Amygdala (tissue), 56 donors: ENCODE results near the gene CXCR2.
A peak's percentile ranks its signal among the peaks of the same experiment; 100 is the strongest.

Source experiments
- DNase-seq, 56 donors: peaks; one replicate each; lab custom pipeline; 2025; lab: John Stamatoyannopoulos, UW

Gene CXCR2

GRCh38 chr2:218180467-218181114 lies 54.8 kb downstream of the CXCR2 start:
- no peak for DNase-seq

- no peak for DNase-seq
Measured at GRCh38 chr2:218184331-218184730, 58.5 kb downstream of the CXCR2 start.

- peak in 27 of 56 donors; percentile 2 to 59 (median 17) for DNase-seq
Measured at GRCh38 chr2:218186355-218186766, 60.5 kb downstream of the CXCR2 start.
